ENCODE results near the gene ABHD16B.

Gene ABHD16B

DNA sequence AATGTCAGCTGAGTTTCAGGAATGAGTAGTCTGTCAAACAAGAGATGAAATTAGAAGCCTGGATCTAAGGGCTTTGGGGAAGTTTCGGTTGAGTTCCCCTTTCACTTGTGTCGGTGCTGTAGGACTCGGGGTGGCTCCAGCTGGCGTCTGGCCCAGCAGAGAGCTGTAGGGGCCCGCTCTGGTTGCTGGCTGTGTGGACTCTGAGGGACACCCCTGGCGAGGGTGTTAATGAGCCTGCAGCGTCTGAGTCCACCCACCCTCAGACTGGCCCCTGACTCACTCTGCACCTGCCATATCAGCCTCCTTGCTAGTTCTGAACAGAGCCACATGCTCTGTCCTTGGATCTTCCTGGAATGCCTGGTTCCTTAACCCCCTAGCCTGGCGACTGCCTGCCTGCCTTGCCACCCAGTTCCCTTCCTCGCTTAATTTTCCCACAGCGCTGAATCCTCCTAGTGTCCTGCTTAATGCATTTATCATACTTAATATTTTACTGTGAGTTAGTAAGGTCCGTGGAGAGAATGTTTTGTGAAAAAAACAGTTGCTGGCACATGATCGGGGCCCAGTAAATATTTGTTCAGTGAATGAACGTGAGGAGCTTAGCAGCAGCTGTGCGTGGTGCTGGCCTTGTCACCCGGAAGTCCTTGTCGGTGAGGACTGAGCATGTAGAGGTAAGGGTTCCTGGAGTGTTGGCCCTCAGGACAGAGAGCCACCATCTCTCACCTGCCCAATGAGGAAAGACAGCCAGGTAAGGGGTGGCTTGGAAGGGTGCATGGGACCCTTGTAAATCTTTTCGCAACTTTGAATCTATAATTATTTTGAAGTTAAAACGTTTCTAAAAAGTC, 35.2 kb downstream of the ABHD16B start:
- Histone ChIP-seq H3K4me1 (ENCODE audit: control insufficient read depth, insufficient read depth, low read length) (peaks cover 40% of the 10 kb centered on the region), H3K4me3 (ENCODE audit: low read length) (peak overlapping the region; percentile 56), H3K9me3 (ENCODE audit: control insufficient read depth, low read length) (no peaks in the 10 kb centered on the region), H3K27me3 (ENCODE audit: control insufficient read depth, insufficient read depth, low read length) (no peaks in the 10 kb centered on the region), H3K9ac (ENCODE audit: low read length) (peak overlapping the region; percentile 74), H3K36me3 (ENCODE audit: control insufficient read depth, insufficient read depth, low read length) (no peaks in the 10 kb centered on the region)

- peak overlapping the region; percentile 1 for H3K9ac ChIP-seq (ENCODE audit: low read length)
- no peaks in the 10 kb centered on the region for H3K27me3 ChIP-seq (ENCODE audit: control insufficient read depth, insufficient read depth, low read length)
- H3K36me3 ChIP-seq (ENCODE audit: control insufficient read depth, insufficient read depth, low read length): no peaks in the 10 kb centered on the region
- H3K9me3 ChIP-seq (ENCODE audit: control insufficient read depth, low read length): no peaks in the 10 kb centered on the region
- H3K4me3 ChIP-seq (ENCODE audit: low read length): peak overlapping the region; percentile 14
- peaks cover 40% of the 10 kb centered on the region for H3K4me1 ChIP-seq (ENCODE audit: control insufficient read depth, insufficient read depth, low read length)
Measured at GRCh38 chr20:63897978-63898561, 36.8 kb downstream of the ABHD16B start.

DNA sequence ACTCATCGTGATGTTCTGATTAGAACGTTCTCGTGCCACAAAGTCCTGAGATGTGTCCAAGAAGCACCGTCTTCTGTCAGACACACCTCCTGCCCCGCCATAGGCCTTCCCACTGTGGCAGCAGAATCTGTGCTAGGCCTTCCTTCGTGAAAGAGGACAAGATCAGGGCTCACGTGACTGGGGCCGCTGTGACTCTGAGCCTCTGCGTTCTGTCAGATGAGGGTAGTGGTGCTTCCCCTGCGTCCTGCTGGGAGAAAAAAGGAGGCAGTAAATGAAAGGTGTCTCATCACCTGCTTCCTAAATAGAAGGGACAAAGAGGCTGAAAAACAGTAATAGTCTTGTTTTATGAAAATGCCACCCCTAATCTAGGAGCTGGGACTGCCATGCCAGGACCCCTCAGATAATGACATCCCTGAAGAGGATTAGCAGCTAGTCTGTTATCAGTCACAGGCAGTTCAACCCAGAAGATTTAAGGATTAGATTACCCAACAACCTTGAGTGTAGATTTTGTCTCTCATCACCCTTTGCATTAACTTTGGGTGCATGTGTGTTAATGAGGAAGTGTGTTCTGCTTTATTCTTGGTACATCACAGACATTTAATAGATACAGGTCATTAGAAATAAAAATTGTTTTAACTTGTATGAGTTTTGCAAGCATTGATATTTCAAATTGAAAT, 37.7 kb downstream of the ABHD16B start:
- Histone ChIP-seq H3K27me3 (ENCODE audit: control insufficient read depth, insufficient read depth, low read length) (no peaks in the 10 kb centered on the region), H3K36me3 (ENCODE audit: control insufficient read depth, insufficient read depth, low read length) (no peaks in the 10 kb centered on the region), H3K9me3 (ENCODE audit: control insufficient read depth, low read length) (no peaks in the 10 kb centered on the region), H3K9ac (ENCODE audit: low read length) (no peak overlapping the region), H3K4me3 (ENCODE audit: low read length) (no peak overlapping the region), H3K4me1 (ENCODE audit: control insufficient read depth, insufficient read depth, low read length) (peaks cover 42% of the 10 kb centered on the region)

DNA sequence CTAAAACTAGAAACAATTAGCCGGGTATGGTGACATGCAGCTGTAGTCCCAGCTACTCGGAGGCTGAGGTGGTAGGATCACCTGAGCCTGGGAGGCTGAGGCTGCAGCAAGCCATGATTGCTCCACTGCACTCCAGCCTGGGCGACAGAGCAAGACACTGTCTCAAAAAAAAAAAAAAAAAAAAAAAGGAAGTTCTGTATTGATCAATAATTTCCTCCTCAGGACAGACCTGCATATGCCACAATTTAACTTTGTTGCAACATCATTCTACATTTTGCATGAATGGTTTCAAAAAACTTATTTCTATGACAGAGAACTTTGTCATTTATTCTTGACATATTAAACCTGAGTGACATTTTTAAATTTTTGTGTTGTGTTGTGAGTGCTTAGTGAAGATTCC, 39.1 kb downstream of the ABHD16B start:
- Histone ChIP-seq H3K4me3 (ENCODE audit: low read length) (no peak overlapping the region), H3K9me3 (ENCODE audit: control insufficient read depth, low read length) (no peaks in the 10 kb centered on the region), H3K4me1 (ENCODE audit: control insufficient read depth, insufficient read depth, low read length) (peaks cover 44% of the 10 kb centered on the region), H3K27me3 (ENCODE audit: control insufficient read depth, insufficient read depth, low read length) (no peaks in the 10 kb centered on the region), H3K9ac (ENCODE audit: low read length) (no peak overlapping the region), H3K36me3 (ENCODE audit: control insufficient read depth, insufficient read depth, low read length) (no peaks in the 10 kb centered on the region)

GRCh38 chr20:63903796-63904561, 42.7 kb downstream of the ABHD16B start:
- no peak overlapping the region for H3K9ac ChIP-seq (ENCODE audit: low read length)
- no peaks in the 10 kb centered on the region for H3K9me3 ChIP-seq (ENCODE audit: control insufficient read depth, low read length)
- no peaks in the 10 kb centered on the region for H3K36me3 ChIP-seq (ENCODE audit: control insufficient read depth, insufficient read depth, low read length)
- peaks cover 42% of the 10 kb centered on the region for H3K4me1 ChIP-seq (ENCODE audit: control insufficient read depth, insufficient read depth, low read length)
- no peak overlapping the region for H3K4me3 ChIP-seq (ENCODE audit: low read length)
- no peaks in the 10 kb centered on the region for H3K27me3 ChIP-seq (ENCODE audit: control insufficient read depth, insufficient read depth, low read length)

GRCh38 chr20:63908008-63908682, 46.8 kb downstream of the ABHD16B start:
- Histone ChIP-seq H3K27me3 (ENCODE audit: control insufficient read depth, insufficient read depth, low read length) (no peaks in the 10 kb centered on the region), H3K36me3 (ENCODE audit: control insufficient read depth, insufficient read depth, low read length) (no peaks in the 10 kb centered on the region), H3K9ac (ENCODE audit: low read length) (peak overlapping the region; percentile 13), H3K4me1 (ENCODE audit: control insufficient read depth, insufficient read depth, low read length) (peaks cover 58% of the 10 kb centered on the region), H3K4me3 (ENCODE audit: low read length) (no peak overlapping the region), H3K9me3 (ENCODE audit: control insufficient read depth, low read length) (no peaks in the 10 kb centered on the region)

- Histone ChIP-seq H3K27me3 (ENCODE audit: control insufficient read depth, insufficient read depth, low read length) (no peaks in the 10 kb centered on the region), H3K4me1 (ENCODE audit: control insufficient read depth, insufficient read depth, low read length) (peaks cover 56% of the 10 kb centered on the region), H3K9me3 (ENCODE audit: control insufficient read depth, low read length) (no peaks in the 10 kb centered on the region), H3K9ac (ENCODE audit: low read length) (peak overlapping the region; percentile 33), H3K36me3 (ENCODE audit: control insufficient read depth, insufficient read depth, low read length) (no peaks in the 10 kb centered on the region), H3K4me3 (ENCODE audit: low read length) (no peak overlapping the region)
Measured at GRCh38 chr20:63911176-63911575, 49.9 kb downstream of the ABHD16B start.

Data from mucosa of stomach (tissue), 1 donor.